Activated CD8-positive, alpha-beta memory T cell treated with anti-CD3 and anti-CD28 coated beads, Interleukin-2, amount 50 U/mL, for 4 hours (primary cell): ENCODE results near the gene TBX10.
"Not testable (repeated sequence)": the region's sequence is repeated elsewhere in the genome, so short reads cannot be mapped to it uniquely, and the experiment has no call there.

Source experiments
- DNase-seq: peaks from one replicate; pipeline ENCODE4 v3.0.0-alpha.2; 2020

The TBX10 gene

DNA sequence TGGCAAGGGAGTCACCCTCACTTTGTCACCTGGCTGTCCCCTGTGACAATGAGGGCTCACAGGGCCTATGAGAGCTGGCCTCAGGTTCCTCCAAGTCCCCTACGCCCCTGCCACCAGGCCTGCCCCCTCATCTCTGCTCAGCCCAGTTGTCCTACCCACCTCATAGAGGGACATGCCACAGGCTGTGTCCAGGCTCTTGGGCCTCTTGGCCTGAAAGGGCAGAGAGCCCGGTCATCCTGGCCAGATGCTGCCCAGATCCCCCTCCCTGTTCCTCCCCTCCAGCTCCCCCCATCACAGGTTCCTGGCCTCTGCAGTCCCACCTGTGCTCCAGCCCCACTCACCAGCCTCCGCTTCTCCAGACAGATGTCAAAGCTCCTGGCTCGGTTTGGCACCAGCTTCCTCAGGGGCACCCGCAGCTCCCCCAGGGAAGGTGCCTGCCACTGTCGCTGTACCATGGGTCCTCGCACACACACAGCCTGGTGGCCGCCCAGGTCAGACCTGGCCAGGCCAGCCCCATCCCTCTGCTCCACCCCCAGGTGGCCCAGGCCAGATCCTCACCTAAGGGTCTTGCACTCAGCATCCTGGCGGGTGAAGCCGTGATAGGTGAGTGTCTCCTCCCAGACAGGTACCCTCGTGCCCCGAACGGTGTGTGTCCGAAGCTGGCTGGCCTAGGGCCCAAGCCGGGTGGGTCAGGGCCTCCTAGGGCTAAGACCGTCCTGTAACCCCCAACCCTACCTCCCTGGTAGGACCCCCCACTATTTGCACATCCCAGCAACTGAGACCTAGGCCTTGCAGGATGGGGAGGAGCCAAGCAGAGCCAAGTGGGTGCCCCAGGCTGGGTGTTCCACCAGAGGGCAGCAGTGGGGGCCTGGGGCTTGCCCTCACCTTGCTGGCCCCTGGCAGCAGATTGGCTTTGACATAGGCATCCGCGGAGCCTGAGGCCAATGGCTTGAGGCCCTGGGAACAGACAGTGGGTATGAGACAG, 24.5 kb downstream of the TBX10 start:
- peak; percentile 52 for DNase-seq

DNA sequence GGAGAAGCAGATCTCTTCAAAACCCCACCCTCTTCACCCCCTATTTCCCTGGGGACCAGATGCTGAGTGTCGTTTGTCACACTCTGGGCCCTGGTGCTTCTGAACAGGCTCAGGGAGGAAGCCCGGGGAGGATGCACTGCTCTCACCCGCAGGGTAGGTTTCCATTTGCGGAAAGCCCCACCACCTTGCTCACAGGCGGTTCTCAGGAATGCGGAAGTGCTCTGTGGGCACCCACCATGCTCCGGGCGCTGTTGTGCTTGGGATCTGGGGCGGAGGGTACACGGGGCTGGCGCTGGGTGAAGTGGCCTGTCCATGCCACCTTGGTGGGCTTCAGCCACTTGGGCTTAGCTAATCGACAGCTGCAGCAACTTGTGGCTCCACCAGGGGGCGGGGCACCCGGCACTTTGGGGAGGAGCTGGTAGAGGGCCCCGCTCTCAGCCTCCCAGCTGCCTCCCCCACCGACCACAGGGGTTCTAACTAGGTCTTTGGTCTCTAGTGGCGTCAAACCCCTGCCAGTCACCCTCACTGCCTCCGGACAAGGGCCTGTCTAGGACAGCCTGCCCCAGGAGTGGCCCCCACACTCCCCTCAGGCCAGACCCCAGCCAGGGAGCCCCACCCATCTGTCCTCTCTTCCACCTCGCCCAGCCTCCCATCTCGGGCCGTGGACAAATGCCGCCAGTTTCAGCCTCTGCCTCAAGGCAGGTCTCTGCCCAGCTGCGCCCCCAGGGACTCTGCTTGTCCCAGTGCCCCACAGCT, 25.4 kb downstream of the TBX10 start:
- DNase-seq = peak; percentile 77

DNA sequence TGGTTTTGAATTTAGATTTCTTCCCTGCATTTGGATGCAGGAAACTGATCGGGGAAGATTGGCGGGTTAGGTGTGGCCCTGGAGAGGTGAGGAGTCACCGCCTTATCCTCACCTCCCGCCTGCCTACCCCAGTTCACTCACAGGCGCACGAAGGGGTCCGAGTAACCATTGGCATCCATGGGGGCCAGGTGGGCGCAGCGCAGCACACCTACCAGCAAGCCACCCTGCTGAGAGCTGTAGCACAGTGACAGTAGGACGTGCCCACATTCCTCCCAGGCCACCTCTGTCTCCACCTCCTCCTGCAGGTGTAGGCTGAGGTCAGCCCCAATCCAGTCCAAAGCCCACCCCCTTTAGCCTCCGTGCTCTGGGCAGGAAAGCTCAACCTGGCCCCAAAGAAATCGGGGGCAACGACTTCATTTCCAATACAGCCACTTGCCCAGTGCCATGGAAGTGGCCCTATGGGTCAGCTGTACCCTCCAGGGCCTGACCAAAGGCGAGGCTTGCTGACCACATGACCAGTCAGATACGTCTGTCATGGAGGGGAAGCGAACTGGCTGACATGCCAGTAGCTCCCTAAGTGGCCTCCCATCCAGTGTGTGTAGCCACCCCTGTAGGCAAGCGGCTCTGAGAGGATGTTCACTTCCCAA, 26.1 kb downstream of the TBX10 start:
- DNase-seq = no peak

DNA sequence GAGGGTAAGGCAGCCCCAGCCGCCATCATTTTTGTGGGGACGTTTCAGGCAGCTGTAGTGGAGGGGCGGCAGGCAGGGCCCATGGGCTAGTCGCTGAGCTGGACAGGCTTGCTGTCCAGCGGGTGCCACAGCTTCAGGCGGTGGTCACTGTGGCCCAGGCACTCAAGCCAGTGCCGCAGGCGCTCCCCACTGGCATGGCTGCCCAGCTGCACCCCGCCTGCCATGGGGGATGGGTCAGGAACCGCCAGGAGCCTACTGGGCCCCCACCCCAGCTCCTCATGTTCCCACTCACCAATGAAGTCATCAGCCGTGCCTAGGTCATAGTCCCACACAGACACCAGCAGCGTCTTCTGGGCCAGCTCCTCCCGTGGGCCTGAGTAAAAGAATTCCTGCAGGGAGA, 26.8 kb downstream of the TBX10 start:
- no peak for DNase-seq

DNA sequence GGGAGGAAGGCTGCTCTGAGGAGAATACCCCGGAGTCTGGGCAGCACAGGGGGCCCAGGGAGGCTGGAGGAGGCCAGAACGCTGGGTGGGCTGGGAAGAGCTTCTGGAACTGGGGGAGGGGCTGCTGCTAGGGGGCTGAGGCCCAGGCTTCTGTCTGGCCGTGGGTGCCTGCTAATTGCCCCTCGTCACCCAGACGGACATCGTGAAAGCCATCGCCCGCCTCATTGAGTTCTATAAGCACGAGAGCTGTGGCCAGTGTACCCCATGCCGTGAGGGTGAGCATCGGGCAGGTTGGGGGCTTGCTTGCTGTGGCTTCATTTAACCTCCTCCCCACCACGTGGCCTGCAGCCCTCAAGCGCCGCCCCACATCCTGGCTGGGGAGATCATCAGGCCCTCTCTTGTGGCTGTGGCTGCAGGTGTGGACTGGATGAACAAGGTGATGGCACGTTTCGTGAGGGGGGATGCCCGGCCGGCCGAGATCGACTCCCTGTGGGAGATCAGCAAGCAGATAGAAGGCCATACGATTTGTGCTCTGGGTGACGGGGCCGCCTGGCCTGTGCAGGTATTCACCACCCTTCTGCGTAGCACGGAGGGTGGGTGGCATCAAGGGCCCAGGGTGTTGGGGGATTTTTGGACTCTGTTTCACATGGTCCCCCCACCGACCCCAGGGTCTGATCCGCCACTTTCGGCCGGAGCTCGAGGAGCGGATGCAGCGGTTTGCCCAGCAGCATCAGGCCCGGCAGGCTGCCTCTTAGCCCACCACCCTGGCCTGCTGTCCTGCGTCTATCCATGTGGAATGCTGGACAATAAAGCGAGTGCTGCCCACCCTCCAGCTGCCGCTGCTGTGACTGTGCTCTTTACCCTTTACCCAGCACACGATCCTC, 27.6 kb downstream of the TBX10 start:
- DNase-seq = no peak

DNA sequence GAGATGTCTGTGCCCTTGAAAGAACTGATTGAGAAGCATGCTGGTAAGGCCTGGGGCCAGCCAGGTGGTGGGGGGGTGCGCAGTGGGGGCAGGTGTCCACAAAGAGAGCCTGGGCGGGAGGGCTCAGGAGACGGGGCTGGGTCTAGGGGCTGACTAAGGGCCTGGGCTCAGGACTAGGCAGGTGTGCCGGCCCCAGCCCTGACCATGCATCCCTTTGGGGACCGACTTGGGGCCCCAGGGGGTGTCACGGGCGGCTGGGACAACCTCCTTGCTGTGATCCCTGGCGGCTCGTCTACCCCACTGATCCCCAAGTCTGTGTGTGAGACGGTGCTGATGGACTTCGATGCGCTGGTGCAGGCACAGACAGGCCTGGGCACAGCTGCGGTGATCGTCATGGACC, 28.4 kb downstream of the TBX10 start:
- DNase-seq = no peak

DNA sequence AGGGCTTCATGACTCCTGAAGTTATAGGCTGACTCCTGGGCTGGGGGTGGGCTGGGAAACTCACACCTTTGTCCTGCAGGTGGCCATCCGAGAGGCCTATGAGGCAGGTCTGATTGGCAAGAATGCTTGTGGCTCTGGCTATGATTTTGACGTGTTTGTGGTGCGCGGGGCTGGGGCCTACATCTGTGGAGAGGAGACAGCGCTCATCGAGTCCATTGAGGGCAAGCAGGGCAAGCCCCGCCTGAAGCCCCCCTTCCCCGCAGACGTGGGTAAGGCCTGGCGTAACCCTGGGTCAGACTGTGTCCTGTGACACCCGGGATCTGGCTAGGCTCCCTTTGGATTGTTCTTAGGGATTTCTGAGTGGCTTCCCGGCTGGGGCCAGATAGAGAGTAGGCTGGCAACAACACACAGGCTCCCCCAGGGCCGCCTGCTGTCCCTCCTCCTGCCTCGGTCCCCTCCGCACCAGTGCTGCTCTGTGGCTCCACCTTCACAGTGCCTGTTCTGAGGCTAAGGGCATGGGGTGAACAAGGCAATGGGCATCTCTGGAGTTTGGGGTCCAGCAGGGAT, 29.2 kb downstream of the TBX10 start:
- DNase-seq = no peak

DNA sequence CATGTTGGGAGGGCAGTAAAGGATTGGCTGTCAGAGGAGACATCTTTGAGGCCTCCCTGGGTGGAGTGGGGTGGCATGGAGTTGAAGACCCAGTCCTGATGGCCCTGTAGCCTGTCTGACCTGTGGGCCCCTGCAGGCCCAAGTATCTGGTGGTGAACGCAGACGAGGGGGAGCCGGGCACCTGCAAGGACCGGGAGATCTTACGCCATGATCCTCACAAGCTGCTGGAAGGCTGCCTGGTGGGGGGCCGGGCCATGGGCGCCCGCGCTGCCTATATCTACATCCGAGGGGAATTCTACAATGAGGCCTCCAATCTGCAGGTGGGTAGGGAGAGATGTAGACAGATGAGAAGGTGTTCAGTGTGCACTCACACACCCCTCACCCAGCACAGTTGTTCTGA, 30.2 kb downstream of the TBX10 start:
- no peak for DNase-seq

DNA sequence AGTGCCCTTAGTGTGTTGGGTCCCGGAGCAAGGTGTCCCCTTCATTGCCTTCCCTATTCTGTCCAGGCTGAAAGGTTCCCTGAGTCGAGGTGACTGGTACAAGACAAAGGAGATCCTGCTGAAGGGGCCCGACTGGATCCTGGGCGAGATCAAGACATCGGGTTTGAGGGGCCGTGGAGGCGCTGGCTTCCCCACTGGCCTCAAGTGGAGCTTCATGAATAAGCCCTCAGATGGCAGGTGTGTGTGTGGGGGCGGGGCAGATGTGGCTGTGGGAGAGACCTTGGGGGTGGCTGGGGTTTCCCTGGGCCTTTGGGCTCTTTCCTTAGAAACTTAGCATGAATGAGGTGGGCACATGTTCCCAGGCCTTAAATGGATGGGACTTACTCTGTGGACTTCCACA, 31.1 kb downstream of the TBX10 start:
- DNase-seq = no peak

DNA sequence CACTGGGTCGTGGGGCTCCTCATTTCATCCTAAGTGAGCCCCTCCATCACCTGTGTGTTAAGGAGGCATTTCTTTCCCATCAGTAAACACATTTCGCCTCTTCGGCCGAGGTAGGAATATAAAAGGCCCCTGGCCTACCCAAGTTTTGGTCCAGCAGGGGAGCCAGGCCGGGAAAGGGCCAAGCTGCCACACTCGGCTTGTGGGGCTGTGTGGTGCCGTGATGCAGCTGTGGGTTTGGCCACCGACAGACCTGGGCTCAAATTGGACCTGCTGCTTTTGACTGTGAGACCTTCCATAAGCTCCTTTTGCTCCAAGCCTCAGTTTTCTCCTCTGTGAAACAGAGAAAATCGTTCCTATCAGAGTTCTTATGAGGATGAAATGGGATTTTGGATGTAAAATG, 32.1 kb downstream of the TBX10 start:
- no peak for DNase-seq

DNA sequence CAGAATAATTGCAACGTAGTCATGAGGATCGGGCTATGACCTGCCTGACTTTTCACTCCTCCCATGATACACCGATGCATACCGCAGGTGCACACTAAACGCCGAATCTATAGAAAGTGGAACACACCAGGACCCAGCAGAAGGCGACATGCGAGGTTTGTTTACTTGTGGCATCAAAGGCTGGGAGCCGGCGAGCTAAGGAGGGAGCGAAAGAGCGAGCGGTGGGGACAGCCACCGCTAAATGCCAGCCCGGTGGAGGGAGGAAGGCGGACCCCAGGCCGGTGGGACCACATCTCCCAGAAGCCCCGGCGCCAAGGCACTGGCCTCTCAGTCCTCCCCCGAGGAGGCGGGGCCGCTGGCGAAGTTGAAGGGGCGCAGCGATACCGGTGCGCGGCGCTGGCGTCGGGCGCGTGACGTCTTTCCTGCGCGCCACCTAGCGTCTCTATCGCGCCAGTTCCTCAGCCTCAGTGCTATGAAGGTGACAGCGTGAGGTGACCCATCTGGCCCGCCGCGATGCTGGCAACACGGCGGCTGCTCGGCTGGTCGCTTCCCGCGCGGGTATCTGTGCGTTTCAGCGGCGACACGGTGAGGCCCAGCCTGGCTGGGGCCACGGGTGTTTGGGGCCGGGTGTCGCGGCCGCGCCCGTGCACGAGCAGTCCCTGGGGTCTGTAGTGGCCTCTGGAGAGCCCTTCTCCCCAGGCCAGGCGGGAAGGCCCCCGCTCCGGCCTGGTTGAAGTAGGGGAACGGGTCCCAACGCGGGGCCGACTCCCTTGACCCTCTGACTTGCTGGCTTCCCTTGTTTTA, 32.9 kb downstream of the TBX10 start, which contains the start of gene NDUFV1:
Gene NDUFV1 (plus strand): TSS at position 445 of the 804 bp plus-strand sequence. CDS start 69 bp downstream, at position 514.
- peak; percentile 97 for DNase-seq

DNA sequence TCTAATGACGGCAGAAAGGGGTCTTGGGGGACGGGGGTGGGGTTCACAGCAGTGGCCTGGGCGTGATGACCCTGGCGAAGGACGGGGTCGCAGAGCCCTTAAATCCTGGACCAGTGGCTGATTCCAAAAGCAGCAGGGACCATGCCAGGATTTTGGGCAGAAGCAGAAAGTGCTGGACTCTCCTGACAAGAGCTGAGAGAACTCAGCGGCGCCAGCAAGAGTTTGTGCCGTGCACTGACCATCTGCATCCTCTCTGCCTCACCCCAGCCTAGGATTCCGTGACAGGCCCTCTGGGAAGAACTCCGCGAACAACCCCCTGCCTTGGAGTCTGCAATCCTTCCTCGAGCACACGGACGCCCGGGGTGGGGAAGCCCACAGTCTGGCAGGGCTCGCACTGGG, 33.5 kb downstream of the TBX10 start:
- no peak for DNase-seq

DNA sequence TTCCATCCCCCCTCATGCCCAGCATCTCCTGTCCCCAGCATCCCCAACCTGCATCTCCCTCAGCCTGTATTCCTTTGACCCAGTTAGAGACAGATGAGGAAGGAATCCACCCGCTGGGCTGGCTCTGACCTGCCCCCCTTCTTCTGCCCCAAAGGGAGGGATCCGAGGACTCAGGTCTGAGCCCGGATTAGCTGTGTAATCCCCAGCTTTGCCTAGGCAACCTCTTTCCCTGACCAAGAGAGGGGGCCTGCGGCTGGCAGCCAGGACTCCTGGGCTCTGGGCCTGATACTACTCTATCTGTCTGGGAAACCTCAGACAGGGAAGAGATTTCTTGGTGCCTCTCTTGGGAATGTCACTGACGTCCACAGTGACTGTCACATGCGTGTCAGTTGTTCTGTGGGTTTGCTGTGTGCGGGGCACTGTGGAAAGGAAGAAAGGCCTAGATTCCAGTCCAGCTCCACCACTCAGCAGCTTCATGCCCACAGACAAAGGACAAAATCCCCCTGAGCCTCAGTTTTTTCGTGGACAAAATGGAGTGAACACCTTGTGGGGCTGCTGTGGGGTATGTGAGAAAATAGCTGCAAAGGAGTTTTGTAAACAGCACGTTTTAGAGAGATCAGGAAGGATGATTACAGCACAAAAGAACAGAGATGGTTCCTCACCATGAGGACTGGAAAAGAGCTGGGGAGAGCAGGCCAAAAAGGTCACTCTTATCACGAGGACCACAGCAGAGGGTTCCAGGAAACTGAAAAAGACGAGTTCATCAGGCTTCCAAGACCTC, 34.1 kb downstream of the TBX10 start:
- no peak for DNase-seq

DNA sequence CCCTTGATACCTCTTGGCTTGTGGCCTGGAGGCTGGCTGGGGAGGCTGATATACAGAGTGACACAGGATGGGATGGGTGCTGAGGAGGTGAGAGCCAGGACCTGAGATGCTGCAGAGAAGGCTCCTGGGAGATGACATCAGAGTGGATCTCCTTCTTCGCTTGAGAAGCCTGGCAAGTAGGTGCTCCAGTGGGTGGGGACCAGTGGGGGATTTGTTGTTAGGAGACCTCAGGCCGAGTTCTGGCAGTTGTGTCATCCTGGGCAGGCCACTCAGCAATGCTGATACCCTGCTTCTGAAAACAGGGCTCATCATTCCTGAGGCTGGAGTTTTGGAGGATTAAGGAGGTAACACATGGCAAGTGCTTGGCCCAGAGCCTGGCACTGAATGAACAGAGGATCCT, 34.7 kb downstream of the TBX10 start:
- no peak for DNase-seq

DNA sequence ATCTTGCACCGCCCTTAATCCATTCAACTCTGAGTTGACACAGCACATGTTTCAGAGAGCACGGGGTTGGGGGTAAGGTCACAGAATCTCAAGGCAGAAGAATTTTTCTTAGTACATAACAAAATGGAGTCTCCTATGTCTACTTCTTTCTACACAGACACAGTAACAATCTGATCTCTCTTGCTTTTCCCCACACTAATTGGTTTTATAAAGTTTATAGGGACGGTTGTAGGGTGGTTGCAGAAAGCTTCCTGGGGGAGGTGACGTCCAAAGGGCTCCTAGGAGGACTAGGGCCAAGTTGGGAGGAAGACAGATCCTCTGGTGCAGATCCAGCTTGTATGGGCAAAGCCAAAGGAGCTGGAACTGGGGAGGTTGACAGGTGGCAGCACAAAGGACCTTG, 35.4 kb downstream of the TBX10 start:
- not testable (repeated sequence) for DNase-seq

DNA sequence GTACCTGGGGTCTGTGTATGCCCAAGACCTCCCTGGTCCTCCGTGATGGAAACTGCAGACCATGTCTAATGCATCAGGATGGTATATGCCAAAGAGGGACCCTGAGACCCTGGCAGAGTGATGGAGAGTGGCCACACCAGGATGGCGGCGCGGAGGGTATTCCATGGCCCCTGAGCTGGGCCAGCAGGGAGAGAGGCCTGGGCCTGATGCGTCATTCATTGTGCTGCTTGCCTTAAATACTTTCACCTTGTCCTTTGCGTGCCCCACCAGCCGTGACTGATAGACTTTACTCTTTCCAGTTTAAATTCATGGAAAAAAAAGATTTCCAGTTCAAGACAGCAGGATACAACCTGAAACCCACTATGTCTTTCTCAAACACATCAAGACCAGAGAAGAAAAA, 38.5 kb downstream of the TBX10 start:
- no peak for DNase-seq

DNA sequence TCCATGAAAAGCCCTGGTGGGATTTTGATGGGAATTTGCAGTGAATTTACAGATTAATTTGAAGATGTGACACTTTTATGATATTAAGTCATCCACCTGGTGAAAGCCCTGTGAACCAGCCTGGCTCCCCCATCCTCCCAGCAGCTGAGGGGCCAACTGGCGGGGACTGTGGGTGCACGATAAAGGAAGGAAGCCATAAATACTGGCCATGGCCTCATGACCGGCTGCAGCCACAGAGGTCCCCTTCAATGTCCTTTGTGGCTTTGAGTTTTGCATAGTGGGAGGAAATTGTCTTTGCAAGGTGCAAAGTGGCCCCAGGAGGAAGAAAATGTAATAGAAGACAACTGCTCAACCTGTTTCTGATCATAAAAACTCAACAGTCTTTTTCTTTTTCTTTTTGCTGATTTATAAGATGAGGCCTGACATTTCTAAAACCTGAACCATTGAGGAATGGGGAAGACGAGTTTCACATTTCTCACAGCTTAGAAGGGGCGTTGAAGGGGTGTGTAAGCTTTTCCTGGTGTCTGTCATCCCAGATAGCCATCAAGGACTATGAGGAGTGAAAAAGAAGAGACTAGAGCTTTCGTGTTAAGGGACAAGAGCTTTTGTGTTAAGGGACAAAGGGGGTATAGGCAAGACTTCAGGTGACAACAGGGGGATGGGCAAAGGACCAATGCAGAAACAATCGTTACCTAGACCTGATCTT, 39.1 kb downstream of the TBX10 start:
- DNase-seq = no peak

DNA sequence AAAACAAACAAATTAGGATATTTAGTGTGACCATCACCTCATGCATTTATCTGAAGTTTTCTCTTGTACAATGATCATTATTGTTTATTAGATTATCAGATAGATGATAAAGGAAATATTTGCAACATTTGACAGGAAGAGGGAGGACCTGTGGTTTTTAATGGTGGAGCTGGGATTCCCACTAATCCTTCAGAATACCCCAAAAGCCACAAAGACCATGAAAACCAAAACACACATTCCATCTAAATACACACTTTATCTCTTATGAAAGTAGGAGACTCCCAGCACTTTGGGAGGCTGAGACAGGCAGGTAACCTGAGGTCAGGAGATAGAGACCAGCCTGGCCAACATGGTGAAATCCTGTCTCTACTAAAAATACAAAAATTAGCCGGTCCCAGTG, 40.4 kb downstream of the TBX10 start:
- no peak for DNase-seq

DNA sequence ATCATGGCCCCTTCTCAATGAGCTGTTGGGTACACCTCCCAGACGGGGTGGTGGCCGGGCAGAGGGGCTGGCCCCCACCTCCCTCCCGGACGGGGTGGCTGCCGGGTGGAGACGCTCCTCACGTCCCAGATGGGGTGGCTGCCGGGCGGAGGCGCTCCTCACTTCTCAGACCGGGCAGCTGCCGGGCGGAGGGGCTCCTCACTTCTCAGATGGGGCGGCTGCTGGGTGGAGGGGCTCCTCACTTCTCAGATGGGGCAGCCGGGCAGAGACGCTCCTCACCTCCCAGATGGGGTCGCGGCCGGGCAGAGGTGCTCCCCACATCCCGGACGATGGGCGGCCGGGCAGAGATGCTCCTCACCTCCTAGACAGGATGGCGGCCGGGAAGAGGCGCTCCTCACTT, 41.6 kb downstream of the TBX10 start:
- not testable (repeated sequence) for DNase-seq

DNA sequence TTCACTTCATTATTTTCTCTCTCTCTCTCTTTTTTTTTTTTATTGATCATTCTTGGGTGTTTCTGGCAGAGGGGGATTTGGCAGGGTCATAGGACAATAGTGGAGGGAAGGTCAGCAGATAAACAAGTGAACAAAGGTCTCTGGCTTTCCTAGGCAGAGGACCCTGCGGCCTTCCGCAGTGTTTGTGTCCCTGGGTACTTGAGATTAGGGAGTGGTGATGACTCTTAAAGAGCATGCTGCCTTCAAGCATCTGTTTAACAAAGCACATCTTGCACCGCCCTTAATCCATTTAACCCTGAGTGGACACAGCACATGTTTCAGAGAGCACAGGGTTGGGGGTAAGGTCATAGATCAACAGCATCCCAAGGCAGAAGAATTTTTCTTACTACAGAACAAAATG, 42.1 kb downstream of the TBX10 start:
- not testable (repeated sequence) for DNase-seq
